Choroid plexus epithelial cell (primary cell): Measurements from ENCODE around the gene OSBPL1A.
A peak's percentile ranks its signal among the peaks of the same experiment; 100 is the strongest.

Experiments
- DNase-seq: peaks from one replicate; pipeline ENCODE4 v3.0.0-alpha.2; 2010; ENCODE audit warnings: low read depth
- H3K4me3 ChIP-seq: 2 replicates; pipeline ENCODE4 v1.5.1; 2011; ENCODE audit warnings: low read depth, mild to moderate bottlenecking, control low read depth, low read length, moderate library complexity
- CTCF ChIP-seq: conservative IDR thresholded peaks from 2 replicates; pipeline ENCODE4 v1.5.1; 2011; ENCODE audit warnings: low read depth, mild to moderate bottlenecking, control low read depth, inconsistent platforms, low read length, moderate library complexity

The OSBPL1A gene

DNA sequence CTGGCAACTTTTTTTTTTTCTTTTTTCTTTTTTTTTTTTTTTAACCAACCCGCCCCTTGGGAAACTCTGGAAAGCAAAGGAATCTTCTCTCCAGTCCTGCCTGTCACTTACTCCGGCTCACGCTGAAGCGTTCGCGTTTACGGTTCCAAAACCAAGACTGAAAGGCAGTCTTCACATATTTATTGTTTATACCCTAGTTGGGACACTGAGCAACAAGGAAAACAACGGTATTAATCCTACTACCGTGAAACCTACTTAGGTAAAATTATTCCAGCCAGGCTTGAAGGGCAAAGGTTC lies 125.4 kb downstream of the OSBPL1A start:
- peak overlapping the region; percentile 80 for H3K4me3 ChIP-seq
- no peak for DNase-seq
- no peak for TF ChIP-seq CTCF

- peak; percentile 43 for TF ChIP-seq CTCF
- DNase-seq: peak; percentile 80
- H3K4me3 ChIP-seq: peak overlapping the region; percentile 80
Measured at GRCh38 chr18:24271381-24272228, 126.0 kb downstream of the OSBPL1A start.

- TF ChIP-seq CTCF: no peak
- peak; percentile 52 for DNase-seq
- peak overlapping the region; percentile 80 for H3K4me3 ChIP-seq
Measured at GRCh38 chr18:24270937-24271380, 126.7 kb downstream of the OSBPL1A start.

DNA sequence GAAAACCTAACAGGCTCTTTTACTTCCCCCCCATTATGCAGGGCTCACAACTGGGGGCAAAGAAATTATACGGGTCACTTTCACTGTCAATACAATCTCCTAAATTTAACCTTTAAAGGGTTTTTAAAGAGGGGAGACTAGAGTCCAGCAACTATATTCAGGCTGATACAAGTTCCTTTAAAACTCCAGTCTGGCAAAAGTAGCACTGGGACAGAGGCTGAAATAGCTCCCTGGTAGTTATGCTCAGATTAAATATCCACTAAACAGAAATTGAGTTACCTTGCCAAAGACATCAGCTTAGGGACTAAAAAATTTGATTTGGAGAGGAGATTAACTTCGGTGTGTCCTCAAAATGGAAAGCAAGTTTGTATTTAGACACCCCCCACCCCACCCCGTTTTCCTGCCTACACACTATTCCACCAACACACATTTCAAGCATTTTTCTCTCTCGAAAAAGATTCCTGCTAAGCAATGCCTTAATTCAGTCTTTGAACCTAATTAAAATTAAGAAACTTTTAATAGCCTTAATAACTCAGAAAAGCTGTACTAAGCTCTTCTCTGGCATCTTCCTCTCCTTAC lies 127.2 kb downstream of the OSBPL1A start:
- TF ChIP-seq CTCF: no peak
- DNase-seq: peak; percentile 17
- H3K4me3 ChIP-seq: peak overlapping the region; percentile 80

GRCh38 chr18:24268784-24269550 lies 128.7 kb downstream of the OSBPL1A start:
- no peak for TF ChIP-seq CTCF

GRCh38 chr18:24267878-24268277 lies 129.7 kb downstream of the OSBPL1A start:
- TF ChIP-seq CTCF: no peak
- DNase-seq: no peak
- H3K4me3 ChIP-seq: no peak overlapping the region

More at GRCh38 chr18:24268784-24269550, 128.7 kb downstream of the OSBPL1A start:
- H3K4me3 ChIP-seq: no peak overlapping the region
- no peak for DNase-seq
